Omental fat pad (tissue), 4 donors: ENCODE results near the gene ZNF638. TPM values are rescaled to one million over a fixed set of nuclear protein-coding genes. Genes with fewer than 3 reads are reported as not detected.

Experiments used
- ATAC-seq: fragments of 150-250 bp; one replicate; pipeline ENCODE4 v1.9.1; 2016; ENCODE audit warnings: mild to moderate bottlenecking, moderate library complexity; ENCODE audit not compliant: low FRiP score
- DNase-seq: peaks from one replicate; pipeline ENCODE4 v3.0.0-alpha.2; 2019; ENCODE audit warnings: low spot score
- total RNA-seq, 4 donors: library from RNA; depleted of rRNA; stranded (reverse); fragments of >200 nt; gene quantifications; one replicate each; pipeline ENCODE4 v1.1.0, GENCODE V29; 2016
- TF ChIP-seq, protein P1 (sequence below), 3 donors: fragments of 450-650 bp; IDR thresholded peaks; one replicate each; pipeline ENCODE4 v1.5.1; 2016 to 2017; ENCODE audit warnings: antibody characterized with exemption in 3 of 3, mild to moderate bottlenecking in 3 of 3, moderate library complexity in 2 of 3

Gene ZNF638
- total RNA-seq, 4 donors from 2014 or later: 112 to 264 (median 128) TPM

DNA sequence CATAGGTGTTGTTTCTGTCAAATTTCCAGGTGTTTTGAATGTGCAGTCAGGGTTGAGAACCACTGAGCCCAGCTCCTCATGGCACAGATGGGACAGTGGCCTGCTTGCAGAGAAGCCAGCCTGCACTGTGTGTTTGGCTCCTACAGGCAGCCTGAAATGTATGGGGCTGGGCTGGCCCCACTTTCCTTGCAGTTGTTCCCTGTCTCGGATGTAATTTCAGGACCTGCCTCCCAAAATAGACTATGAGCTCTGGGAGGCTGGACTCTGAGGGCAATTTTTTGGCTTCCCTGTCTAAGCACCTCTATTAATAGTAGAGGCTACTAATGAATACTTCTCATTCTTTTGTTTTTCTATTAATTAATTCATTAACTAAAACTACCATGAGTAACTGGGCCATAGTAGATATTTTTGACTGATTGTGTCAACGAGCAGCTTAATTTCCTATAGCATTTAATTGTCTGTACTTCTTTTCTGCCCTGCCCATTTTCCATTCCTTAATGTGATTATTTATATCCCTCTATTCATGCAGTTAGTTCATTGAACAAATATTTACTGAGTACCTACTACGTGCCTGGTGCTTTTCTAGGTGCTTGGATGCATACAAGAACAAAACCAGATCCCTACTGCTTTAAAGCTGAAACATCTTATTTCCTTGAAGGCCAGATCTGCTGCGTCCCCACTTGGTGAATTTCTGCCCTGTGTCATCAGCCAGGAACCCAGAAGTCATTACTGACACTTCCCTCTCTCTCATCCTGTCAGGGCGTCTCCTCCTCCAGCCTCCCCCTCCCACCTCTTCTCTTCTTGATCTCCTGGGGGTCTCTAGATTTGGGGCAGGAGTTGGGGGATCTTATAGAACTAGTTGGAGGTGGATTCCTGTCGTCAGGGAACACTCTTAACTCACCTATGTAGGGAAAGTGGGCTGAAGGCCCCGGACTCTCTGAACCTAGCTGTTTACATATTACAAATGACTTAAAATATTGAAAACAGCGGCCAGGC, 138.1 kb downstream of the ZNF638 start:
- DNase-seq (no peak), ATAC-seq (no peak)
- TF ChIP-seq, protein P1, sequence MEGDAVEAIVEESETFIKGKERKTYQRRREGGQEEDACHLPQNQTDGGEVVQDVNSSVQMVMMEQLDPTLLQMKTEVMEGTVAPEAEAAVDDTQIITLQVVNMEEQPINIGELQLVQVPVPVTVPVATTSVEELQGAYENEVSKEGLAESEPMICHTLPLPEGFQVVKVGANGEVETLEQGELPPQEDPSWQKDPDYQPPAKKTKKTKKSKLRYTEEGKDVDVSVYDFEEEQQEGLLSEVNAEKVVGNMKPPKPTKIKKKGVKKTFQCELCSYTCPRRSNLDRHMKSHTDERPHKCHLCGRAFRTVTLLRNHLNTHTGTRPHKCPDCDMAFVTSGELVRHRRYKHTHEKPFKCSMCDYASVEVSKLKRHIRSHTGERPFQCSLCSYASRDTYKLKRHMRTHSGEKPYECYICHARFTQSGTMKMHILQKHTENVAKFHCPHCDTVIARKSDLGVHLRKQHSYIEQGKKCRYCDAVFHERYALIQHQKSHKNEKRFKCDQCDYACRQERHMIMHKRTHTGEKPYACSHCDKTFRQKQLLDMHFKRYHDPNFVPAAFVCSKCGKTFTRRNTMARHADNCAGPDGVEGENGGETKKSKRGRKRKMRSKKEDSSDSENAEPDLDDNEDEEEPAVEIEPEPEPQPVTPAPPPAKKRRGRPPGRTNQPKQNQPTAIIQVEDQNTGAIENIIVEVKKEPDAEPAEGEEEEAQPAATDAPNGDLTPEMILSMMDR (IDR thresholded peaks at IDR 0.05): no peak

DNA sequence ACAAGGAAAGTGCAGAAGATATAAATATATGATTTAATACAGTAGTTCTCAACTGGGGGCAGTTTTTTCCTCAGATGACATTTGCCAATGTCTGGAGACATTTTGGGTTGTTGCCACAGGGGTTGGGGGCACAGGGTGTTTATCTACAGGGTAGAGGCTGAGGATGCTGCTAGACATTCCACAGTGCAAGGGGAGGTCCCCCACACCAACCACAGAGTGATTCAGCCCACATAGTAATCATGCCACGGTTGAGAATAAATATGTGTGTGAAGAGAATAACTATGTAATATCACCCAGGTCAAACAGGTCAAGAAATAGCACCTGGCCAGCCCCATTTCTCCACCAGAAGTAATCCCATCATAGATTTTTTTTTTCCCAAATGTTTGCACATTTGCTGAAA, 139.7 kb downstream of the ZNF638 start:
- TF ChIP-seq, protein P1 (IDR thresholded peaks at IDR 0.05): no peak
- ATAC-seq: no peak
- no peak for DNase-seq

DNA sequence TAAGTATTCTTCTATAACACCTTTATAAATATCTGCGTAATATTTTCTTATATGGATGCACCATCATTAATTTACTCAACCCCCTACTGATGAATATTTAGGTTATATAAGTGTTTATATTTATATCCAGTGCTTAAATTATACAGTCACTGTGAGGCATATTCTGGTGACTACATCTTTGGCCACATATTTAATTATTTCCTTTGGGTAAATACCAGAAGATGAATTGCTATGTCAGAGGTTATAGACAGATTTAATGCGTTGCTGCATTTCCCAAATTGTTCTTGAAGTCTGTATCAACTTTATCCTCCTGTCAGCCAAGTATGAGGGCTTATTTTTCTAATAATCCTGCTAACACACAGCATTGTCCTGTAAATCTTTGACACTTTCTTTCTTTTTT, 140.4 kb downstream of the ZNF638 start:
- ATAC-seq (no peak), DNase-seq (no peak)
- TF ChIP-seq, protein P1 (IDR thresholded peaks at IDR 0.05): no peak

DNA sequence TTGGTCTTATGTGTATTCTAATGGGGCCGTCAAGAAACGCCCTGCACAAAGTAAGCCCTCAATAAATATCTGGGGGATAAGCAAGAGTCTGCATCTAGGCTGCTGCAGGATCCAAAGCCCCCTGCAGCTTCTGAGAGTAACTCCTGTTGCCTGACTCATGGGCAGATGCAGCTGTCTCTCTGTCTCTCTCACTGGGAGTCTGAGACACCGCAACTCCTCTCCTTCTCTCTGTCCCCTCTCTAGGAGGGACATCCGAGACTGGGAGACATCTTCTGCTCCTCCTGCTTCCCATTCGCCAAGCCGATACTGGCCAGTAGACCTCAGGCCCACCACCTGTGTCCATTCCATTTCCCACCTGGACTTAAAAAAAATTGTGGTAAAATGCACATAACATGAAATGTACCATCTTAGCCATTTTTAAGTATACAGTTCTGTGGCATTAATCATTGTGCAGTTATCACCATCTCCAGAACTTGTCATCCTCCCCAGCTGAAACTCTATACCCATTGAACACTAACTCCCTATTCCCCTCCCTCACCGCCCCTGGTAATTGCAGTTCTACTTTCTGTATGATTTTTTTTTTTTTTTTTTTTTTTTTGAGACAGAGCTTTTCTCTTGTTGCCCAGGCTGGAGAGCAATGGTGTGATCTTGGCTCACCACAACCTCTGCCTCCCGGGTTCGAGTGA, 141.9 kb downstream of the ZNF638 start:
- TF ChIP-seq, protein P1 (IDR thresholded peaks at IDR 0.05): no peak
- no peak for ATAC-seq
- no peak for DNase-seq

DNA sequence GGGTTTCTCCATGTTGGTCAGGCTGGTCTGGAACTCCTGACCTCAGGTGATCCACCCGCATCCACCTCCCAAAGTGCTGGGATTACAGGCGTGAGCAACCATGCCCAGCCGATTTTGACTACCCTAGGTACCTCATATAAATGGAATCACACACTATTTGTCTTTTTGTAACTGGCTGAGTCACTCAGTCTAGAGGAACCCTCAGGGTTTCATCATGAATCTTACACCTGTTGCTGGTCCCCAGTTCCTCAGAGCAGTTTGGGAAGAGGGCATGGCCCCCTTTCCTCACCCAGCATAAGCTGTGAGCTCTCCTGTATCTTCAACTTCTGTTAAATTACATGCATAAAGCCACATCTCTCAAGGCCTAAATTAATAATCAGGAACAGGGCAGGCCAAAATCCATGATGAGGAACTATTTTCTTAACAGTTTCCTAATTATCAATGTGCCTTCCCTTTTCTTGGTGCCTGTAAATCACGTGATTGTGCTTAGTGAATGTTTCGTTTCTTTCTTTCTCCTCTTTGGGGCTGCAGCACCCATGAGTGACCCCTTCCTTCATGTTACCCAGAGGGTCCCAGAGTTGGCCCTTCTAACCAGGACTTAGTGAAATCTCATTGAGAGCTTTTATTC, 142.6 kb downstream of the ZNF638 start:
- DNase-seq: no peak
- TF ChIP-seq, protein P1 (IDR thresholded peaks at IDR 0.05): no peak
- no peak for ATAC-seq

DNA sequence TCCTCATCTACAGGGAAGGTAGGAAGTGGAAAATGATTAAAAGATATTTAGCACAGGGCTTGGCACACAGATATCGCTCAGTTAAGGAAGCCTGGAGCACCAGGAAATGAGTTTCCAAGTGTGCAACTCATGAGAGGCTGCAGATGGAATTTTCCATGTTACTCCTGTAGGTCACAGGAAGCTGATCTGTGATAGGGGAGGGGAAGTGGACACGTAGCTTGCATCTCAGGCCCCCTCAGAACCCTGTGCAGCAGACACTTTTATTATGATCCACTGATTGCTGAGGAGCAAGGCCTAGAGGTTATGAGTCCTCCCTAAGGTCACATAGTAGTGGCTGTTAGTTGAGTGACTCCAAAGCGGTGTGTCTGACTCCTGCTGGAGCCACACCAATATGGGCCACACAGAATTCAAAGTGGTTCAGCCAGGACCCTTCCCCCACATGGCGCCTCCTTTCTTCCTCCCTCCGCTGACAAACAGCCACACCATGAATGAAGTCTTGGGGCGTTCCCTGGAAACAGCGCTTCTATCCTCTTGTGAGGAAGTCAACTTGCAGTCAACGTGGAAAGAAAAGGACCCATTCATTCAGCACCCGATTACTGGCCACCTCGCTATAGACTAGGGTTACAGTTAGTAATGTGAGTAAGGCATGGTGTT, 143.3 kb downstream of the ZNF638 start:
- TF ChIP-seq, protein P1 (IDR thresholded peaks at IDR 0.05): no peak
- DNase-seq: no peak
- ATAC-seq: no peak
